Psoas muscle (tissue), 8 donors: Measurements from ENCODE around the gene TSPO2. TPM values are rescaled to one million over a fixed set of nuclear protein-coding genes. Genes with fewer than 3 reads are reported as not detected.

Source experiments
- ATAC-seq, 4 donors: fragments of 200-7000 bp; cut with Tn5 transposase; one replicate each; pipeline ENCODE4 v1.9.1; 2020; ENCODE audit warnings: moderate library complexity in 3 of 4, mild to moderate bottlenecking in 2 of 4
- DNase-seq, 2 donors: peaks; one replicate each; pipeline ENCODE4 v3.0.0-alpha.2; 2020
- H3K27ac ChIP-seq: fragments of 200-600 bp; one replicate; pipeline ENCODE4 v1.8.0; 2022
- H3K27me3 ChIP-seq, 3 donors: fragments of 200-600 bp in 1 of 3; one replicate each; pipeline versions ENCODE4 v1.6.1 to v1.8.0; 2013 to 2022; ENCODE audit warnings: low read length in 2 of 3, mild to moderate bottlenecking in 2 of 3, moderate library complexity in 1 of 3; ENCODE audit not compliant: insufficient read depth in 3 of 3
- H3K36me3 ChIP-seq, 2 donors: fragments of 200-600 bp in 1 of 2; one replicate each; pipeline versions ENCODE4 v1.6.1 to v1.8.0; 2013 to 2022; ENCODE audit warnings: low read depth in 1 of 2, mild to moderate bottlenecking in 1 of 2, moderate library complexity in 1 of 2; ENCODE audit not compliant: insufficient read depth in 1 of 2
- H3K4me1 ChIP-seq: fragments of 200-600 bp; one replicate; pipeline ENCODE4 v1.8.0; 2022
- H3K4me3 ChIP-seq: fragments of 200-600 bp; one replicate; pipeline ENCODE4 v1.8.0; 2022; ENCODE audit warnings: mild to moderate bottlenecking
- H3K9me3 ChIP-seq: fragments of 200-600 bp; one replicate; pipeline ENCODE4 v1.8.0; 2022
- CTCF ChIP-seq: fragments of 200-600 bp; IDR thresholded peaks from one replicate; pipeline ENCODE4 v1.8.0; 2022; ENCODE audit warnings: antibody characterized with exemption
- WGBS, 3 donors: extraction: QIAGEN DNeasy Blood & Tissue Kit; methylation state at CpG; one replicate each; pipeline versions ENCODE4 v1.1.6 to v1.1.7; 2013; 5-methylcytosine and 5-hydroxymethylcytosine counted together
- intact Hi-C, 2 donors: fragments of 100-400 bp; cut with DNase I; formaldehyde crosslinking; loops; one replicate each; pipeline versions ENCODE4 v1.11.0 to v1.14.2; 2022
- polyA plus RNA-seq, 3 donors: library from polyadenylated mRNA; stranded (reverse); fragments of 200-250 nt; gene quantifications; one replicate each; pipeline ENCODE4 v1.2.3, GENCODE V29; 2013
- total RNA-seq, 4 donors: library from RNA; stranded (reverse); fragmentation: NEBNext Ultra II Directional in 2 of 4; extraction: Animal tissue kit (Norgen Biotek cat#: 25700) in 2 of 4; gene quantifications; one replicate each; pipeline versions ENCODE4 v1.2.1 to v1.2.4, GENCODE V29; 2021 to 2023
- donor health status: healthy with polysubstance abuse.
- donor health status: DM: no; HTN: no; CAD: no; lungs with moderate emphysema.
- donor health status: Bipolar disorder and iron deficiency.
- donor health status: healthy.
- donor health status: DM: yes; HTN: yes; CAD: no.
- donor health status: DM: no; HTN: no; CAD: no.
- donor health status: DM: no; HTN: no; CAD: no.
- donor health status: DM: yes; HTN: yes; CAD: no.

TSPO2 gene
- total and polyA plus RNA-seq, 7 donors: 0.27 TPM; not detected in 6

- WGBS, 3 donors: 79 to 86% (median 80%) methylated on average over 3 of the region's 3 CpGs
- ATAC-seq (no peak), DNase-seq (no peak)
- TF ChIP-seq CTCF: no peak
- Histone ChIP-seq H3K4me1 (peaks cover 28% of the 10 kb centered on the region), H3K27me3 (no peaks in the 10 kb centered on the region), H3K27ac (peak overlapping the region; percentile 99), H3K36me3 (peaks cover 0 to 3% of the 10 kb centered on the region in 2 donors), H3K9me3 (no peaks in the 10 kb centered on the region), H3K4me3 (no peak overlapping the region)
- intact Hi-C loops: no loop called here
These were observed 8.3 kb downstream of the TSPO2 start for GRCh38 chr6:41050536-41050935.

GRCh38 chr6:41051873-41052272 lies 9.6 kb downstream of the TSPO2 start:
- intact Hi-C loops: no loop called here
- no peak for TF ChIP-seq CTCF
- Histone ChIP-seq H3K36me3 (peaks cover 0 to 15% of the 10 kb centered on the region in 2 donors), H3K27ac (peak overlapping the region; percentile 99), H3K27me3 (no peaks in the 10 kb centered on the region), H3K9me3 (no peaks in the 10 kb centered on the region), H3K4me1 (peaks cover 28% of the 10 kb centered on the region), H3K4me3 (no peak overlapping the region)
- ATAC-seq: no peak
- 40 to 63% (median 44%) methylated on average over 5 of the region's 5 CpGs for WGBS, 3 donors
- no peak for DNase-seq

- Histone ChIP-seq H3K36me3 (peaks cover 0 to 23% of the 10 kb centered on the region in 2 donors), H3K27ac (peak within 1 kb of the TSS; percentile 99), H3K4me3 (peak within 1 kb of the TSS; percentile 68), H3K9me3 (no peaks in the 10 kb centered on the region), H3K4me1 (peaks cover 35% of the 10 kb centered on the region), H3K27me3 (no peaks in the 10 kb centered on the region)
- TF ChIP-seq CTCF: no peak
- intact Hi-C loops: no loop called here
- 21 to 25% (median 22%) methylated on average over 5 of the region's 5 CpGs for WGBS, 3 donors
- DNase-seq (peak; percentile 81 to 94), ATAC-seq (peak; percentile 86 to 93 (median 86))
These were observed 10.8 kb downstream of the TSPO2 start, which contains the start of gene APOBEC2 for GRCh38 chr6:41053041-41053440. Gene APOBEC2 (plus strand): TSS chr6:41053202. CDS start chr6:41053348, 146 bp downstream.

GRCh38 chr6:41054511-41054910 lies 12.2 kb downstream of the TSPO2 start:
- Histone ChIP-seq H3K27ac (peak overlapping the region; percentile 99), H3K27me3 (no peaks in the 10 kb centered on the region), H3K9me3 (no peaks in the 10 kb centered on the region), H3K36me3 (peaks cover 0 to 23% of the 10 kb centered on the region in 2 donors), H3K4me3 (peak overlapping the region; percentile 68), H3K4me1 (peaks cover 31% of the 10 kb centered on the region)
- no peak for DNase-seq
- 32 to 55% (median 34%) methylated on average over 3 of the region's 3 CpGs for WGBS, 3 donors
- ATAC-seq: no peak
- no peak for TF ChIP-seq CTCF
- intact Hi-C loops: no loop called here

GRCh38 chr6:41055149-41055548 lies 12.9 kb downstream of the TSPO2 start:
- ATAC-seq (peak; percentile 52 to 59 (median 58)), DNase-seq (no peak)
- Histone ChIP-seq H3K4me3 (peak overlapping the region; percentile 68), H3K36me3 (peaks cover 0 to 28% of the 10 kb centered on the region in 2 donors), H3K4me1 (peaks cover 30% of the 10 kb centered on the region), H3K27ac (peak overlapping the region; percentile 99), H3K27me3 (no peaks in the 10 kb centered on the region), H3K9me3 (no peaks in the 10 kb centered on the region)
- WGBS, 3 donors: 15 to 27% (median 18%) methylated on average over 3 of the region's 3 CpGs
- intact Hi-C loops: no loop called here
- no peak for TF ChIP-seq CTCF
